HG02759 (cell line): ENCODE measurements around the gene C6orf163.
A peak's percentile ranks its signal among the peaks of the same experiment; 100 is the strongest.

ENCODE experiments used
- ATAC-seq: cut with Tn5 transposase; IDR thresholded peaks from one replicate; pipeline ENCODE4 v1.9.1; 2021; ENCODE audit warnings: mild to moderate bottlenecking, moderate library complexity; ENCODE audit not compliant: unreplicated experiment

The C6orf163 gene

DNA sequence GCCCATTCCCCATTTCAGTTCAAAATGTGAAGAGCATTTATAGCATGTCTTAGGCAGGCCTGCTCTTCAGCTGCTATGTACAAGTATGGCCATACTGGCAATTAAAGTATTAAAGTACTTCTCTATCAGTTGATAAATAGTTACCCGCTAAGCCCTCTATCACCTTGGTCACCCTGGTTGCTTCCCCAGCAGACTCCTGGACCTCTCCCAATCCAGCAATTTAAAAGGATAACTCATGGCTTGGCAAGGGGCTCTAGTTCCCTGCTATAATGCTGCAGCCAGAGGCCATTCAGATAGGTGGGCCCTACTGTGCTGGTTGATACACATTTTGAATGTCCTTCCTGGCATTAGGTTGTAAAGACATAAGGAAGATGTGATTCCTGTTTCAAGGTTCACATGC is 7.0 kb downstream of the C6orf163 start:
- ATAC-seq = no peak

DNA sequence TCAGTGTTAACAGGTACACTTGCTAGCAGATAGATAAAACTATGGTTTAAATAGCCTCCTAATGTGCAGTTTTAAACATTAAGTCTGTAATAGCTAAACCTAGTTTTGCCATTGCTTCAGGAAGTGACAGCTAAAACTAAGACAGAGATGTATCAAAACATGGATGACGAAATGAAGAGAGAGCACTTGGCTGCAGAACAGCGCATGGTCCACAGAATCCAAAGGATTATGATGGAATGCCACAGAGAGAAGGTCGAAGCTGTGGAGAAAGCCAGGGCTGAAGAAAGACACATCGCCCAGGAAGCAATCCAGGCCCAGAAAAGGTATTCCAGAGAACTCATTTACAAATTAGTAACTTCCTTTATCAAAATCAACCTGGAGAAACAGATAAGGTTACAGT is 11.6 kb downstream of the C6orf163 start:
- no peak for ATAC-seq

DNA sequence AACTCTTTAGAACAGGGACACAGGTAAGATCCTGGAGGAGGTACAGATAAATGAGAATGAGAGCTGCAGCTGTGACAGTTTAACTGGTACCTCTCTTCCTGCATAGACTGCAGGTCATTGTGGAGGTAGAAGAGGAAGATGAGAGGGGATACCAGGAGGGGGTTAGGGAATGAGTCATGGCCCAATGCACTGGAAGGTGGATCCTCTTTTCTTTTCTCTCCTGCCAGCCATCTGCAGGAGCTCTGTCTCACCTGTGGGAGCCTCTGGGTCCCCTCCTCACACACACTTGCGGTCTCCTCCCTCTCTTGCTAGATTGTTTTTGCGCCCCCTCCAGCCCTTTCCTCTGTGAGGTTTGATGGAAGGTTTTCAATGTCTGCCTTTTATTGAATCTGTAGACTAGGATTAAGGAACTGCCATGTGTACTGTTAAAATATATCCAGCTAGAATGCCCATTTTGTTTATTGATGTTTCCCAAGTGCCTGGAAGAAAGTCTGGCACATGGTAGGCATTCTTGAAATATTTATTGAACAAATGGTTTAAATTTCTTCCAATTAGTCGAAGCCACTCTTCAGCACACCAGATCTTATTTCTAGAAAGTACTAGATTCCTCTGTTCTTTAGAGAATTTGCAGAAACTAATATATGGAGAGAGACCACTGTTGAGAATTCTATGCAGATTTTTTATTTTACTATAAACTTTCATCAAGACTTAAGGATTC is 13.0 kb downstream of the C6orf163 start:
- ATAC-seq = no peak

DNA sequence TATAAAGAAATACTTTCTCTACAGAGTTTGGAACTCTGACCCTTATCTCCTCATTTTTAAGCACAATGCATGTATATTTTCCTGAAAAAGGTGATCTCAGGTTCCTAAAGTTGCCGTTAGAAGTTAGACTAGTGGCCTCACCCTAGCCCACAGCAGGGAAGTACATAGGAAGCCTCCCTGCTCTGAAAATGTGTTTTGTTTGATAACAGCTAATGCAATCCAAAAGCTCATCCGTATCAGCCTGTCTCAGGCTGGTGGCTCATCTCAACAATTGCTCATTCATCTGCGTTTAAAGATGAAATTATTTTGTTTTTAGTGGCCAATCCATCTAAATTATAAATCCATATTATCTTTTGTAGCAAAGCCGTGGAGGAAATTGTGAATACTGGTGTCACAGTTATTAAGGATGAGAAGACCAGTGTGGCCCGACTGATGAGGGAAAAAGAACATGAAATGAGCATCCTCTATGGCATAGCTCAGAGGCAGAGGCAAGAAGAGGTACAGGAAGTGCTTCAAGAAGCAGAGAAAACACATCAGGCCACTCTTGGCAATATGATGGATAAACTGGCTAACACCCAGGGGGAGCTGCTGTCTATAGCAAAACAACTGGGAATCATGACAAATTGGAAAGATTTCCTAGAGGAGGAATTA is 20.1 kb downstream of the C6orf163 start:
- ATAC-seq = no peak

DNA sequence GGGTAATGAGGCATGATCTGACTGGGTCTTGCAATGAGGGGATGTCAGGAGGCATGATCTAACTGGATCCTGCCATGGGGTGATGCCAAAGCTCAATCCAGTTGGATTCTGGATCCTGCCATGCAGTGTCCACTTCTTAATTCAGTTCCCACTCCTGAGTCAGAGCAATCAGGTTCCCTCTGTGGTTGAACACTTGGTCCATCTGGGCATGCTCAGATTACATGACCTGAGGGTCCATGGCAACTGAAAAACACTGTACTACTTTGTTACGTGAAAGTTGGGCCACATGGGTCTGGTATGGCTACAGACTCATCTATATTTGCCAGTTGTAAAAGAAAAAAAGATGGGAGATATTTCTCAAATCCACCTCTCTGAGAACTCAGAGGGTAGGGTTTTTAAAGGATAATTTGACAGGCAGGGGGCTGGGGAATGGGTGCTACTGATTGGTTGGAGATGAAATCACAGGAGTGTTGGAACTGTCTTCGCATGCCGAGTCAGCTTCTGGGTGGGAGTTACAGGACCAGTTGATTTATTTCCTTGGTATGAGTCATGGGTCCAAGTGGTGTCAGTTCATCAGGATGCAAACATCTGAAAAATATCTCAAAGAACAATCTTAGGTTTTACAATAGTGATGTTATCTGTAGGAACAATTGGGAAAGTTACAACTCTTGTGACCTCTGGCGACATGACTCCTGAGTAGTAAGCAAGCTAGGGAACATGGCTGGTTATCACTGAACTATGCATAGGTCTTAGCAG is 21.6 kb downstream of the C6orf163 start:
- no peak for ATAC-seq

DNA sequence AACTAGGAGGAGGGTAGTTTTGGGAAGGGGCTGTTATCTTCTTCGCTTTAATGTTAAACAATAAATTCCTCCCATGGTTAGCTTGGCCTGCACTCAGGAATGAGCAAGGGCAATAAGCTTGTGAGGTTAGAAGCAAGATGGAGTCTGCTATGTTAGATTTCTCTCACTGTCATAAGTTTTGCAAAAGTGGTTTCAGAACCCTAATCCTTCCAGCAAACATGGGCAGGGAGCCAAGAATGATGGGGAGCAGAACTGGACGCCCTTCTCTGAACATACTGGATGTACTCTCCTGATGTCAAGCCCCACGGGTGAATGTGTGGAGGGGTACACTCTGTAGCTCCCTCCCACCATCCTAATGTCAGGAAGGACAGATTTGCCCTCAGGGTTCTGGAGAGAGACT is 22.3 kb downstream of the C6orf163 start:
- no peak for ATAC-seq

DNA sequence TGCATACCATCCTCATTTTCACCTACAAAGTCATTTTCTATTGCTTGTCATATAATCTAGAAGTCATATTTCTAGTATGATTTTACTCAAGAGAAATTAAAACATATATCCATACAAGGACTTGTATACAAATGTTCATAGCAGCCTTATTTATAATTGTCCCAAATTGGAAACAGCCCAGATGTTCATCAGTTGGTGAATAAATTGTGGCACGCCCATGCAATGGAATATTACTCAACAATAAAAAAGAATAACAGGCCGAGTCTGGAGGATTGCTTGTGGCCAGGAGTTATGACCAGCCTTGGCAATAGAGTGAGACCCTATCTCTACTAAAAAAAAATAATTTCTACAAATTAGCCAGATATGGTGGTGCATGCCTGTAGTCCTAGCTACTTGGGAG is 28.8 kb downstream of the C6orf163 start:
- ATAC-seq = no peak

DNA sequence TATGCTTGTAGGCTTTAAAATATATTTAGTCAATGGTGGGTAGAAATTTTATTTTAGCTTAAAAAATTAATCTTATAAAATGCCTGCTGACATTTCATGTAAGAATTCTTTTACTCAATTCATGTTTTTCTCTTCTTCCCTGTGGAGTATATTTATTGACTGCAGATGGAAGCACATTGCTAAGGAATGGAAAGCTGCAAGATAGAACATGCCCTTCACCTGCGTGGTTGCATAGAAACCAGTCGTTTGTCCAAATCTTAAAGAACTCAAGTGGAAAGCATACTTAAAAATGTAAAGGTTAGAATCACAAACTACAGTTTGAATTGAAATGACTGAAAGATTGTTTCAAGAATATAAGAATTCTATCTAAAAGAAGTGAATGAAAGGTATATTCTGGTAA is 30.7 kb downstream of the C6orf163 start:
- ATAC-seq = no peak

DNA sequence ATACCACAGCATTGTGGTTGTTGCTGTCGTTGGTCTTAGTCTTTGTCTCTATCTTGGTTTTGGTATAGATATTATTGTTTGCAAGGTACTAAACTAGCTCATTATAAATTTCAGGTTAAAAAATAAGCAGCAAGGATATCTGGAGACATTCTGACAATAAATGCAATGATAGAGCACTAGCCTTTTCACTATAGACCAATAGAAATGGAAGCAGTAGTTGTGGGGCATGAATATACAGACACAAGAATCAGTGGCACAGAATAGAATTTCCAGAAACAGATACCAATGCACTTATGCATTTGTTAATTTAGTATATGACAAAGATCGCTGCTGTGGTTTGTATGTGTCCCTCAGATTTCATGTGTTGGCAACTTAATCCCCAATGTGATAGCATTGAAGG is 32.0 kb downstream of the C6orf163 start:
- no peak for ATAC-seq

DNA sequence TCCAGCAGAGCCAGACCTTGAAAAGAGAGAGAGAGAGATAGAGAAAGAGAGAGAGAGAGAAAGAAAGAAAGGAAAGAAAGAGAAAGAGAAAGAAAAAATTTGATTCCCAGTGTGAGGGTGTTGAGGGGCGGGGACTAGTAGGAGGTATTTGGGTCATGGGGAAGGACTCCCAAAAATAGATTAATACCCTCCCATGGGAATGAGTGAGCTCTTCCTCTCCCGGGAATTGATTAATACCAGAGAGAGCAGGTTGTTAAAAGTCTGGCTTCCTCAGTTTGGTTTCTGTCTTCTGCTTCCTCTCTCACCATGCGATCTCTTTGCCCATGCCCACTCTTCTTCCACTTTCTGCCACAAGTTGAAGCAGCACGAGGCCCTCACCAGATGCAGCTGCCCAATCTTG is 34.3 kb downstream of the C6orf163 start:
- peak; percentile 45 for ATAC-seq

DNA sequence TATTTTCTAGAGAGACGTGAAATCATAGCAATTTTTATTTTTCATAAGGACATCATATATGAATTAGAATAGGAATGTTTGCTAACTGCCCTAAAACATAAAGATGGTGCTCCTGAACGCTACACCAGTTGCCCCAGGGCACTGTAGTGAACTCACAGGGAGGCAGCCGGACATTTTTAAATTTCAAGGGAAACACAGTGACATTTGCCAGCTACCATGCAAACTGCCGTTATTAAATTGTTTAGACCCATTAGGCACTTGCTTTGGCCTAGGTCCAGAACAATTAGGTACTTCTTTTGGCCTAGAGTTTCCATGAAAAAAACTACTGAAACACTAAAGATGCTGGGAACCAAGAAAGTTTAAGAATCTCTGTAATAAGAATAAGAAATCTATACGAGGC is 38.2 kb downstream of the C6orf163 start:
- ATAC-seq = no peak

DNA sequence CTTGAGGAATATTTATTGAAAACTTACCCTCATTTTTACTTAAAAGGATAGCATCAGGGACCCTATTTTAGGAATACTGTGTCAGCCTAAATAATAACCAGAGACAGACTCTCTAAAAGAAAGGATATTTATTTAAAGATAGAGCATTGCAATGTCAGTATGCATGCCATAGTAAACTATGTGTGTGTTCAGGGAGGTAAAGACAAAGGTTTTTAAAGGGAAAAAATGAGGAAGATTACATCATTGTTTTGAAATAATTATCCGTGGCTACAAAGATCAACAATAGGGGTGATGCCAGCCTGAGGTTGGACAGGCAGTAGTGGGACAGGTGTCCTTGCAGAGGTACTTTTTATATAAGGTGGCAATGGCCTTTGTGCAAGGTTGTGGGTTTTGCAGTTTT is 39.4 kb downstream of the C6orf163 start:
- ATAC-seq = no peak

DNA sequence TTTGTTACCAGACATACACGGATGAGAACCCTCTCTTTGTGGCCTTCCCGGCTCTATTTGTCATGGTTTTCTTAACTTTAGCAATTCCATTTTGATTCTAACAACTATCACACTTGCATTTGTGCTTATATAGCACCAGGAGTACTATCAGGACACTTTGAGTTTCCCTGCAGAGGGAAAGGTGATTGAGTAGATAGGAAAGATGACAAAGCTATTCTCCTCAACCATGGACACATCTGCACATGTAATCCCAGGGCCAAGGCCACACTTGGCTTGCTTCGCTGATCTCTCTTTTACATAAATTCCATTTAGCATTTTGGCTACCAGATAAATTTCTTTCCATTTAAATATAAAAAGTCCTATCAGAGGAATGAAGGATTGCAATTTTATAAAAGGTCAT is 39.8 kb downstream of the C6orf163 start:
- ATAC-seq = no peak

DNA sequence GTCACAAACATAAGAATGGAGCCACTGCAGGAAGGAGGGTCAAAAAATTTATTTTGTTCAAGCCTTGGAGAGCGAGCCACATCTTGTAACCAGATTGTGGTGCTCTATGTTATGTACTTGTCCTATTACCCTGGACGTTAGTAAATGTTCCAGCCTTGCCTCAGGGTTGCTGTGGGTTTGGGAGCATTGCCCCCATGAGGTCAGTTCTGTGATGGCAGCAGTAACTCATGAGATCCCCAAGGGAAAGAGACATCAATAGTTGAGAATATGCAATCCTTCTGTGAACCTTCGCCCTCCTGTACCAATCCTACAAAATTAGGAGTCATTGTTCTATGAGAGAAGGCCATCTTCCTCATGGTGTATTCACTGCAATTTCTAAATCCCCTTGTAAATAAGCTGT is 46.7 kb downstream of the C6orf163 start:
- peak; percentile 62 for ATAC-seq

DNA sequence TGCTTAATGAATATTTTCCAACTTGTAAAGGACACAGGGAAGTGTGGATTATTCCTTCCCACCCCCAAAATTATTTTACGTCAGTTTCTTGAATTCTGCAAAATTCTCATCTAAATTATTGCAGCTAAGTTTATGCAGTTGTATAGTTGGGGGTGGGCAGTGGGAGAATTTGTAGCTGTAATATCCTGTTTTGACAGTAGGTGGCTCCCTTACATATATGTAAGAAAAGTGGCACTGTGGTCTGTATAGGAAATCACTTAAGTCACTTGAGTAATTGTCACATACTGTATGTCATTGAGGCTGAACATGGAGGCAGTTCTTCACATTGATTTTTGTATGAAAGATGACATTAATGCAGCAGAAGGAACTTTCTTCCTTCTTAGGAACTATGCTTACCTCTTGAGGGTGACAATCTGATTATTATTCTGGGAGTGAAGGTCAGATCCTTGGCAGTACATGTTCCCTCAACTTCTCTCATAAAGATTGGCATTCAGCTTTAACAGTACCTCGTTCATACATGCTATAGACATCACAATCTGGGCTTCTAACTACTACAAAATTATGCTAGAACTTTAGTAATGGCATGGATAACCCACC is 48.5 kb downstream of the C6orf163 start:
- ATAC-seq = peak; percentile 78

DNA sequence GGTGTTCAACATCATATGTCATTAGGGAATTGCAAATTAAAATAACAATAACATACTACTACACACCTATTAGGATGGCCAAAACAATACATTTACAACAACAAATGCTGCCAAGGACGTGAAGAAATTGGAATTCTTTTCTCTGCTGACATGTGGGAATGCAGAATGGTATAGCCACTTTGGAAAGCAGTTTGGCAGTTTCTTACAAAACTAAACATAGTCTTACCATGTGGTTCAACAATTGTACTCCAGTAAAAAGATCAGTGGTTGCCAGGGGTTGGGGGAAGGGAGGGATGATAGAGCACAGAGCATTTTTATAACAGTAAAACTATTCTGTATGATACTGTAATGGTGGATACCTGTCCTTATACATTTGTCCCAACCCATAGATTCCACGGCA is 50.8 kb downstream of the C6orf163 start:
- ATAC-seq = no peak

DNA sequence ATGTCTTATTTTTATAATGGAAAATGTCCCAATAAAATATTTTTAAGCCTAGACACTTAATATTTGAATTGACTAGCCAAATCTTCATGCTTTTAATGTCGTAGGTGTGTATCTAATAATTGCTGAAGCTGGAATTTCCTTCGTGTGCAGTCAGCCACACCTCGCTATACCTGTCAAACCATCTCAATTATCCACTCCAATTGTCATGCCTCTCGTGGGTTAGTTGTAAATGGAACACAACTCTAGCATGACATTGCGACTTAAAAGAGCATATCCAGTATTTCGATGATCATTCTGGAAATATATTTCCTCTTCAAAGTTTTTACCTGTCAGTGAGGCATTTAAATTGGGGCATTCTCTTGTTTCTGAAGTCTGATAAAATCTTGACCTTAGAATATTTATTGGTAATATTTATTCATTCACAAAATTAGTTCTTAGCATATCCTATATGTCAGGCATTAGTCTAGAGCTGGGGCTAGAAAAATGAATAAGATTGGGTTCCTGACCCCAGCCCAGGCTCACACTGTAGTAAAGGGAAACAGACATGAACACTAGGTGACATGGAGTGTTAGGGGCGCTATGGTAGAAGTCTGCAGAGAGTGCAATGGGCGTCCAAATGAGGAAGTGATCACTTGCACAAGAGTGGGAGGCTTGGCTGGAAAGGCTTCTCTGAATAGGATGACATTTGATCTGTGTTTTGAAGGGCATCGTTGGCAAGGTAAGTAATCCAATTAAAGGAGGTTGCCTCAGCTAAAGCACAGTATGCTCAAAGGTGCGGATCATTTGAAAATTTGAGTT is 52.2 kb downstream of the C6orf163 start:
- peak; percentile 71 for ATAC-seq

DNA sequence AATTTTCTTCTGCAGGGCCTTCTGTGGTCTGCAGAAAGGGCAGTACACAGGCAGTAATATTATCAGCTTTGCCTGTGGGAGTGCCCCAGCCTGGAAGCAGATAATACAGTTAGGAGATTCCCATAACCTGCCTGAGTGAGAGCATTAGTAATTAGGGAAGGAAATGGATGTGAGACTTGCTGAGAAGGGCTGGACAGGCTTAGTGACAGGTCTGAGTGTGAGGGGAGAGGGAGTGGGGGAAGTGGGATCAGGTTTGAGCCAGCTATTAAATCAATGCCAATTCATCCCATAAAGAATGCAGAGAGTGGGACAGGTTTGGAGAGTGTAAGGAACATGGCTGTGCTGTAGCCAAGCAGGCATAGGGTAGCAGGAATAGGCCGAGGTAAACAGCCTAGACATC is 53.0 kb downstream of the C6orf163 start:
- ATAC-seq = no peak

DNA sequence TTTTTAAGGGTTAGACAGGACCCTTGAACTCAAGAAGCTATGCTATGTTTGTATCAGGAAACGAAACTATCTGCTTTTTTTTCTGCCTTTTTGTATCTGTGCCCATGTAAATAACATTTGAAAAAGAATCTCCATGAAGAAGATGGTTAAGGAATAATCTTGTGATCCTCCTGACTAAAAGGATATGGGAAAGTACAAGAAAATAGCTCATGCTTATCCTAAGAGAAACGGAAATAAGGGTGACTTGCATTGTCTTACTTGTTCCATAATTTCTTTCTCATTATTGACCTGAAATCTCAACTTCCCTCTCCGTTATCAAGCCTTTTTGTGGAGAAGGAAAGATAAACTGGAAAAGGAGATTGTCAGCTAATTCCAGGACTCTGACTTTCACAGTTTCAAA is 57.2 kb downstream of the C6orf163 start:
- no peak for ATAC-seq

DNA sequence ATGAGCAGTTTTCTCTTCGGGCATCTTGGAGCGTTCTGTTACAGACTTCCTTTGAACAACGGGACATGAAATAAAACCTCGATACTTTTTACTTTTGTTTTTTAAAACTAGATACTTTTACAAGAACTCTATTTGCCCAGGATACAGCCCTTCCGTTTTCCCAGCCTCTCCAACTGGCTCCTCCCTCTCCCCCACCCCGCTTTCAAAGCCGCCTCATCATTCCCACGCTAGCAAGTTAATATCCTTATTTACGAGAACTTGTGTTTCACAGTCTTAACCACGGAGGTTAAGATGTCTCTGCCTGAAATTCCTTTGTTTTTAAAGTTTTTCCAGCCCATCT is 62.9 kb downstream of the C6orf163 start:
- peak; percentile 10 for ATAC-seq
